Pulmonary artery endothelial cell (primary cell): Measurements from ENCODE around the gene SBDS. TPM values are rescaled to one million over a fixed set of nuclear protein-coding genes. Genes with fewer than 3 reads are reported as not detected.

ENCODE experiments used
- DNase-seq: peaks from one replicate; pipeline ENCODE4 v3.0.0-alpha.2; 2011; ENCODE audit warnings: low read depth, low spot score
- total RNA-seq: library from RNA; depleted of rRNA; stranded (reverse); fragments of >200 nt; gene quantifications from 2 replicates; pipeline ENCODE4 v1.2.3, GENCODE V29; 2014

The SBDS gene
- total RNA-seq, 1 donor from 2014 or later = 72.1 TPM

GRCh38 chr7:66948480-66949109, 46.8 kb downstream of the SBDS start:
- no peak for DNase-seq

- DNase-seq = peak; percentile 79
These were observed 48.8 kb downstream of the SBDS start for GRCh38 chr7:66946545-66946944.

- DNase-seq = no peak
These were observed 56.1 kb downstream of the SBDS start for GRCh38 chr7:66939325-66939724.

- no peak for DNase-seq
These were observed 57.4 kb downstream of the SBDS start for GRCh38 chr7:66937940-66938339.

Other genes with a start within 250 kb of the SBDS start
- 79.1 and 114 TPM in 2 replicates for gene TMEM248, start 74.4 kb downstream of the SBDS start, total RNA-seq
- gene TYW1, start 1.2 kb upstream of the SBDS start, total RNA-seq = 14.6 and 21.1 TPM in 2 replicates